IPS-20b (cell line): ENCODE results near the gene PNLIPRP2.

ENCODE experiments used
- H3K27ac ChIP-seq: one replicate; pipeline ENCODE4 v1.5.1; 2013; ENCODE audit warnings: low read length
- H3K27me3 ChIP-seq: 2 replicates; pipeline ENCODE4 v1.6.1; 2013; ENCODE audit warnings: mild to moderate bottlenecking, low read length, inconsistent platforms; ENCODE audit not compliant: insufficient read depth
- H3K36me3 ChIP-seq: 2 replicates; pipeline ENCODE4 v1.6.1; 2013; ENCODE audit warnings: low read depth, mild to moderate bottlenecking, inconsistent platforms, low read length, moderate library complexity; ENCODE audit not compliant: insufficient read depth
- H3K4me1 ChIP-seq: 2 replicates; pipeline ENCODE4 v1.6.1; 2013; ENCODE audit warnings: mild to moderate bottlenecking, control low read depth, inconsistent platforms, low read length, moderate library complexity; ENCODE audit not compliant: insufficient read depth
- H3K4me3 ChIP-seq: 2 replicates; pipeline ENCODE4 v1.5.1; 2013; ENCODE audit warnings: mild to moderate bottlenecking, low read length, inconsistent platforms
- H3K9ac ChIP-seq: 2 replicates; pipeline ENCODE4 v1.6.1; 2013; ENCODE audit warnings: low read depth, mild to moderate bottlenecking, inconsistent platforms, low read length, moderate library complexity
- H3K9me3 ChIP-seq: 2 replicates; pipeline ENCODE4 v1.6.1; 2013; ENCODE audit warnings: mild to moderate bottlenecking, low read depth, low read length, inconsistent platforms; ENCODE audit not compliant: insufficient read depth

Gene PNLIPRP2

DNA sequence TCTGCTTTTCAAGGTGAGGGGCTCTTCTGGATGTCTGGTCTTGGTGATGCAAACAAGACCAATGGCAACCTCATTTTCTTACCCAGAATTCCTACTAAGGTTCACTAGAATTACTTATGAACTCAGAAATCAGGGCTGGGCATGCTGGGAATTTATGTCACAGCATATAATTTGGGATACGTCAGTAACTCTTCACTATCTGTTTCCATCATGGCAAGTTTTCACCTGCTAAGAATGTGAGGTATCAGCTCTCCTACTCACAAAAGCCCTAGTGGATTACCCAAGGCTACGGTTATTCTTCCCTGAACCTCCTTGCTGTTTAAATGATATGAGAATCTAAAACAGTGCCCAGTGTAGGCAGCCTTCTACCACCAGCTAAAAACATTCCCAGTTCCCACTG lies 53.1 kb downstream of the PNLIPRP2 start:
- no peaks in the 10 kb centered on the region for H3K9me3 ChIP-seq
- no peak overlapping the region for H3K4me3 ChIP-seq
- H3K27ac ChIP-seq = no peak overlapping the region
- no peaks in the 10 kb centered on the region for H3K36me3 ChIP-seq
- no peak overlapping the region for H3K9ac ChIP-seq
- H3K27me3 ChIP-seq = no peaks in the 10 kb centered on the region
- peaks cover 22% of the 10 kb centered on the region for H3K4me1 ChIP-seq

DNA sequence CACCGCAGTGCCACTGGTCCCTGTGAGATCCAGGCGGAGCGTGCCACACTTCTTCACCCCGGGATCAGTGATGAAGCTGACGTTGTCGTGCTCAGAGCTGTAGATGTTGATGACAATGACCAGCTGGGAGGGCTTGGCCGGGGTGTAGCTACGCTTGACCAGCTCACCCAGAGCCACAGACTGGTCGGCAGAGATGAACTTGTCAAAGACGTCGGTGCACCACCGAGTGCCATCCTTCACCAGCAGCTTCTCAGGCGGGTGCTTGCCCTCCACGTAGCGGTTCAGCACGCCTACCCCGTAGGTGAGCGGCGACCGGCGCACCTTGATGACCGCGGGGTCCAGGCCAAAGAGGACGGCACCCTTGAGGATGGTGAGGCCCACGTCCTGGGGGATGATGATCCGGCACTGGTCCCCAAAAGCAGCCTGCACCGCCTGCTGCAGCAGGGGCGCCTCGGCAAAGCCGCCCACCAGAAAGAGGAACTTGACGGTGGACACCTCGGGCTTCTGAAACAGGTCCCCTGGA lies 54.2 kb downstream of the PNLIPRP2 start:
- H3K27ac ChIP-seq = no peak overlapping the region

DNA sequence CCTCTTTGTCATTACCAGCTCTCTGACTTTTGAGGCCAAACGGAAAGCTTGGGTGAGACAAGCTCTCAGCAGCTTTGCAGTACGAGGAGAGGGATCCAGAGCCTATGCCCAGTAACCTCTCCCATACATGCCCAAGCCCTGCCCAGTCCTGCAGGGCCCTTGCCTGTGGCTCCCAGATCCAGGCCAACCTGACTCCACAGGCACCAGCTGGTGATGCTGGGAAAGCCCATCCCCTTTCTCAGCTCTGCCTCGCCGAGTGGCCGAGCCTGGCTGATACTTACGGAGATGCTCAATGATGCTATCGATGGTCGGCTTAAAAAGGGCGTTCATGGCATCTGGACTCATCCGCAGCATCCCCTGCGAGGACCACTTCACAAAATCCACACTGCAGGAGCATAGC lies 55.4 kb downstream of the PNLIPRP2 start:
- Histone ChIP-seq H3K36me3 (no peaks in the 10 kb centered on the region), H3K4me1 (peaks cover 11% of the 10 kb centered on the region), H3K9ac (no peak overlapping the region), H3K27ac (no peak overlapping the region), H3K9me3 (no peaks in the 10 kb centered on the region), H3K27me3 (no peaks in the 10 kb centered on the region), H3K4me3 (no peak overlapping the region)

More for the DNA sequence above, 54.2 kb downstream of the PNLIPRP2 start:
- peaks cover 16% of the 10 kb centered on the region for H3K4me1 ChIP-seq
- no peaks in the 10 kb centered on the region for H3K36me3 ChIP-seq
- H3K4me3 ChIP-seq = no peak overlapping the region
- no peaks in the 10 kb centered on the region for H3K27me3 ChIP-seq
- no peaks in the 10 kb centered on the region for H3K9me3 ChIP-seq
- H3K9ac ChIP-seq = no peak overlapping the region

DNA sequence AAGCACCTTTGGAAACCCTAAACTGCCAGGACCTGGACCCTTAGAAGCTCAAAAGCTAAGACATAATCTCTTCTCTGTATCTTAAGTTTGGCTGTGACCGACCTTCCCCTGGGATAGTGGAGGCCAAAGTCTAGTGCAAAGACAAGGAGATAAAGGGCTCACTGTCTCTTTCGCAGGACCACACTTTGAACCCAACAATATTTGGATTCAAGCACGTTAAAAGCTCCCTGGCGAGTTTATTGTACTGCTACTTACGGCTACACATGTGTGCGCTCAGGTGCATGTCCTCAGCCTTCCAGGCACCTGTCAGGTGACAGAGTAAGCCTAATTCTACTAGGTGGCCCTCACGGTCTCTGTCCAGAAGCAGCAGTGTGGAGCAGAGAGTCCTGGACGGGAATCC lies 55.9 kb downstream of the PNLIPRP2 start:
- H3K9ac ChIP-seq = no peak overlapping the region
- no peak overlapping the region for H3K27ac ChIP-seq
- no peaks in the 10 kb centered on the region for H3K9me3 ChIP-seq
- H3K36me3 ChIP-seq = no peaks in the 10 kb centered on the region
- peaks cover 5% of the 10 kb centered on the region for H3K4me1 ChIP-seq
- H3K4me3 ChIP-seq = no peak overlapping the region
- H3K27me3 ChIP-seq = no peaks in the 10 kb centered on the region

DNA sequence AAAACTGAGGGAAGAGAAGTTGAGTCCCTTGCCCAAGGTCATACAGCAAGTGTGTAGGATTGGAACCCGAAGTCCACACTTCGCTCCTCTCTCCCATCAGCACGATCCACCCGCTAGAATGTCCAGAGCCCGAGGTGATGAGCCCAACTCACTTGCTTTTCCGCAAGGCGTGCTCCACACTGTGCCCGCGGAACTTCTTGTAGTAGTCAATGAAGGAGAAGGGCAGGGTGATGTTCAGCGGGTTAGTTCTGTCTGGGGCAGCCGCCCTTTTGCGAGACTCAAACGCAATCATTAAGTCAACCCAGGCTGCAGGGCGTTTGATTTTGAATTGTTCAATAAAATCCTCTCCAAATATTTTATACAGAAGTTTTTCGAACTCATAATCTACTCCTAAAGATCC lies 58.6 kb downstream of the PNLIPRP2 start:
- Histone ChIP-seq H3K9me3 (no peaks in the 10 kb centered on the region), H3K27me3 (no peaks in the 10 kb centered on the region), H3K4me3 (no peak overlapping the region), H3K36me3 (no peaks in the 10 kb centered on the region), H3K27ac (no peak overlapping the region), H3K9ac (no peak overlapping the region), H3K4me1 (peaks cover 5% of the 10 kb centered on the region; the same call in 1 of the 2 replicates)

DNA sequence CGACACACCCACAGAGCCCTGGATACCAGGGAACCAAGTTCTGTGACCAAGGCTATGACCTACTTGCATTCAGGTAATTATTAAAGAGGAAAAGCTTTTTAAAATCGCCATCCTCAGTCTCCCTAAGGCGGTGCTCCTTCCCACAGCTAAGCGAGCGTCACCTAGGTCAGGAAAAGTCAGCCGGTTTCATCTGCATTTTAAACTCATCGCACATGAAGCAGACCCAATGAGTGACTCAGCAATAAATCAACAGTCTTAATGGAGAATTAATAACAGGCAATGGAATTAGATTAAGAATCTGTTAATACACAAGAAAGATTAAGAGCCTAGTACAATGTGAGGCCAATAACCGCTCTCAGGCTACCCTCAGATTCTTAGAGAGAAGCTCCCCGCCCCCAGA lies 62.4 kb downstream of the PNLIPRP2 start:
- Histone ChIP-seq H3K4me3 (no peak overlapping the region), H3K36me3 (no peaks in the 10 kb centered on the region), H3K9ac (no peak overlapping the region), H3K27me3 (no peaks in the 10 kb centered on the region), H3K27ac (no peak overlapping the region), H3K9me3 (no peaks in the 10 kb centered on the region), H3K4me1 (no peaks in the 10 kb centered on the region)

DNA sequence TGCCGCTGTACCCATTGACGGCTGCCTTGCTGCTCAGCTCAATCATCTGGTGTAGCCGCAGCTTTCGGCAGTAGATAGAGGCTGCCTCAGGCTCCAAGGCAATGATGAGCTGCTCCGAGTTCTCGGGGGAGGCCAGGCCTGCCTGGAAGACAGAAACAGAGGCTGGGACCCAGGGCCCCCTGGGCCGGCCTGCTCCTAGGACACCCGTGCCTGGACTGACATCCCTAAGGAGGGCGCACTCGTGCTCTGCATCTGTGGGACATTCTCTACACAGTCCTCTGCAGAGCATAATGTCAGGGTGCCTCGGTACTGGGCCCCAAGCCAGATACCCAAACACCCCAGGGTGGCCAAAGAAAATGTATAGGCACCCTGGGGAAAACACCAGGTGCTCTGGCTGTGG lies 63.1 kb downstream of the PNLIPRP2 start:
- no peak overlapping the region for H3K4me3 ChIP-seq
- no peaks in the 10 kb centered on the region for H3K36me3 ChIP-seq
- H3K9ac ChIP-seq = no peak overlapping the region
- no peaks in the 10 kb centered on the region for H3K27me3 ChIP-seq
- H3K9me3 ChIP-seq = no peaks in the 10 kb centered on the region
- no peaks in the 10 kb centered on the region for H3K4me1 ChIP-seq
- no peak overlapping the region for H3K27ac ChIP-seq

DNA sequence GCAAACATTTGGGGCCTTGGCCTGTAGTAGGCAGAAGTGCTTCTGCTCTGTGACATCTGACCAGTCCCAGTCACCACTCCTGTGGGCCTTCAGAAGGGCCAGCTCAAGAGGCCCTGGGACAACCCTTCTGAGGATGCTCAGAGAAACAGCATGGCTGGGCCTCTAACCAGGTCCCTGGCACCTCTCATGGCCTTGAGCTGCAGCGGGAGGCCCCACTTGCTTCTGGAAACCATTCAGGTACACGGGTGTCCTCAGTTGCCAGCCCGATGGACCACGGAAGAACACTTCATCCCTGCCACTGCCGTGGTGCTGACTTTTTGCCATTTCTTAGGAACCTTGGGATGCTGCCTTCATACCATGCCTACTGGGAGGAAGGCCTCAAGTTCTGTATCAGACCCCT lies 64.0 kb downstream of the PNLIPRP2 start:
- Histone ChIP-seq H3K4me3 (no peak overlapping the region), H3K27ac (no peak overlapping the region), H3K36me3 (no peaks in the 10 kb centered on the region), H3K4me1 (no peaks in the 10 kb centered on the region), H3K9ac (no peak overlapping the region), H3K27me3 (no peaks in the 10 kb centered on the region), H3K9me3 (no peaks in the 10 kb centered on the region)

DNA sequence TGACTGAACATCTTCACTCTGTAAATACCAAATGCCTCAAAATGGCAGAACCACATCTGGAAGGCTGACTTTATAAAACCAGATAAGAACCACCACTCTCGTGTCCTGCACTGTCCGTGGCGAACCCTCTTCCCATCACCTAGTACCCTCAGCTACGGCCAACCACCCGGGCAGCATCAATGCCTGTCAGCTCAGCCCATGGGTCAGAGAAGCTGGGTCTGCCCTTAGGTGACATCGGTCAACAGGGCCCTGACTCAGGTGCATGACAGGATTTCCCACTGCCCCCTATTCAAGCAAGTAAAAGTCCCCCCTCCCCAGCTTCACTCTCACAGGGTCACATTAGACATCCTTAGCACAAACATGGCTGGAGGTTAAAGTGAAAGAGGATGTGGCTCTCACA lies 65.1 kb downstream of the PNLIPRP2 start:
- Histone ChIP-seq H3K27ac (no peak overlapping the region), H3K36me3 (no peaks in the 10 kb centered on the region), H3K27me3 (no peaks in the 10 kb centered on the region), H3K4me3 (no peak overlapping the region), H3K9ac (no peak overlapping the region), H3K4me1 (peaks cover 7% of the 10 kb centered on the region; the same call in 1 of the 2 replicates), H3K9me3 (no peaks in the 10 kb centered on the region)

DNA sequence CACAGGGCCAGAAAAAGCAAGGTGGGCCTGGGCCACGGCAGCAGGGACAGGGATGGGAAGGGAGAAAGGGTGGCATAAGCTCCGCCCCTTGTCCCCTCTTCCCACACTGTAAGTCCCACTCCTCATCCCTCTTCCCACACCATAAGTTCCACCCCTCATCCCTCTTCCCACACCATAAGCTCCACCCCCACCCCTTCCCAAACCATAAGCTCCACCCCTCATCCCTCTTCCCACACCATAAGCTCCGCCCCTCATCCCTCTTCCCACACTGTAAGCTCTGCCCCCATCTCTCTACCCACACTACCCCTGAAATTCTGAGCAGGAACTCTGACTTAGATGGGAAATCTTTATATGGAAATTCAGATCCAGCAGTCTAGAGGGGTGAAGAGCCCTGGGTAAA lies 65.9 kb downstream of the PNLIPRP2 start:
- no peaks in the 10 kb centered on the region for H3K27me3 ChIP-seq
- H3K4me1 ChIP-seq = peaks cover 7% of the 10 kb centered on the region; the same call in 1 of the 2 replicates
- no peaks in the 10 kb centered on the region for H3K9me3 ChIP-seq
- no peak overlapping the region for H3K27ac ChIP-seq
- no peaks in the 10 kb centered on the region for H3K36me3 ChIP-seq
- H3K9ac ChIP-seq = no peak overlapping the region
- no peak overlapping the region for H3K4me3 ChIP-seq

DNA sequence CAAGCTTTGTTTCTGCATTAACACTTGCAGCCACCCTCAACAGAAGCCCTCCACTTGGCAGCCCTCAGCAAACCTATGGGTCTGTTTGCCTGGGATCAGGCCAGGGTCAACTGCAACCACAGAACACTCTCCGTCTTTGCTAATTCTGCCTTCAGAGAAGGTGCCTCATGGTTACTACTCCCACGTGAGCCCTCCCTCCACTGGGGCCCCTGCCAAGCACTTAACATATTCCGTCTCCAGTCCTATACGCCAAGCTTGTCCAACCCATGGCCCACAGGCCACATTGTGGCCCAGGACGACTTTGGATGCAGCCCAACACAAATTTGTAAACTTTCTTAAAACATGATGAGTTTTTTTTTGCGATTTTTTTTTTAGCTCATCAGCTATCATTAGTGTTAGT lies 66.9 kb downstream of the PNLIPRP2 start:
- no peak overlapping the region for H3K27ac ChIP-seq
- no peak overlapping the region for H3K4me3 ChIP-seq
- H3K36me3 ChIP-seq = no peaks in the 10 kb centered on the region
- H3K4me1 ChIP-seq = peaks cover 7% of the 10 kb centered on the region; the same call in 1 of the 2 replicates
- no peaks in the 10 kb centered on the region for H3K9me3 ChIP-seq
- H3K27me3 ChIP-seq = no peaks in the 10 kb centered on the region
- H3K9ac ChIP-seq = no peak overlapping the region

DNA sequence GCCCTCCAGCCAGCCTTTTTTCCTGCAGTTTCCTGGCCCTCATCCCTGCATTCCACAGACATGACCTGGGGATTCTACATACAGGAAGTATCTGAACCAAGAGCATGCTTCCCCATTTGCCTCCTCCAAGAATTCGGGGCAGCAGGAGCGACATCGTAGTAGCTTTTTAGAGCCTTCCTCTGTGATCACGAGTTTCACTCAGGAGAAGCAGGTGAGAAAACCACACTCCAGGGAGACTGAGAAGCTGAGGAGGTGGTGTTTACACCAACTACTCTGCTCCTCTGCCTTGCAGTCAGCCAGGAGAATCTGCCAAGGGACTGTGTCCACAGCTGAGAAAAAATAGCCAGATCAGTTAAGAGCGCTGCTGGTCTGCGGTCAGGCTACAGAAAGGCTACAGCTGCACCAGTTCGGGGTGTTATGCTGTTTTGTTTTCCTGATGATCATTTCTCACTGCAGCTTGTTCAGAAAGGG lies 67.5 kb downstream of the PNLIPRP2 start:
- no peaks in the 10 kb centered on the region for H3K9me3 ChIP-seq
- H3K27me3 ChIP-seq = no peaks in the 10 kb centered on the region
- H3K27ac ChIP-seq = no peak overlapping the region
- H3K4me3 ChIP-seq = no peak overlapping the region
- H3K9ac ChIP-seq = no peak overlapping the region
- no peaks in the 10 kb centered on the region for H3K36me3 ChIP-seq
- H3K4me1 ChIP-seq = peaks cover 7% of the 10 kb centered on the region; the same call in 1 of the 2 replicates
